Forelimb muscle (tissue), 1 donor: ENCODE results near the gene FSIP2. TPM values are rescaled to one million over a fixed set of nuclear protein-coding genes. Genes with fewer than 3 reads are reported as not detected.
"Not testable (repeated sequence)": the region's sequence is repeated elsewhere in the genome, so short reads cannot be mapped to it uniquely, and the experiment has no call there.

Source experiments
- DNase-seq: peaks from one replicate; pipeline ENCODE4 v3.0.0-alpha.2; 2013; ENCODE audit warnings: low read depth
- polyA plus RNA-seq: library from polyadenylated mRNA; unstranded; fragments of 120-200 nt; gene quantifications from one replicate; pipeline ENCODE4 v1.2.1, GENCODE V29; 2013; ENCODE audit not compliant: insufficient read length

The FSIP2 gene
- polyA plus RNA-seq, 1 donor = 0.89 TPM

GRCh38 chr2:185796758-185797157, 58.2 kb downstream of the FSIP2 start:
- no peak for DNase-seq

- no peak for DNase-seq
These were observed 64.3 kb downstream of the FSIP2 start for GRCh38 chr2:185802926-185803325.

- DNase-seq = no peak
These were observed 68.2 kb downstream of the FSIP2 start for GRCh38 chr2:185806783-185807182.

GRCh38 chr2:185807351-185807750, 68.7 kb downstream of the FSIP2 start:
- DNase-seq = no peak

- no peak for DNase-seq
These were observed 73.0 kb downstream of the FSIP2 start for GRCh38 chr2:185811580-185811979.

GRCh38 chr2:185813707-185814106, 75.1 kb downstream of the FSIP2 start:
- no peak for DNase-seq

GRCh38 chr2:185817991-185818390, 79.4 kb downstream of the FSIP2 start:
- DNase-seq = no peak

- DNase-seq = no peak
These were observed 82.9 kb downstream of the FSIP2 start for GRCh38 chr2:185821467-185821866.

- no peak for DNase-seq
These were observed 85.2 kb downstream of the FSIP2 start for GRCh38 chr2:185823773-185824172.

GRCh38 chr2:185825557-185825956, 87.0 kb downstream of the FSIP2 start:
- no peak for DNase-seq

- DNase-seq = no peak
These were observed 89.7 kb downstream of the FSIP2 start for GRCh38 chr2:185828326-185828725.

- no peak for DNase-seq
These were observed 95.3 kb downstream of the FSIP2 start for GRCh38 chr2:185833864-185834263.

- DNase-seq = no peak
These were observed 97.4 kb downstream of the FSIP2 start for GRCh38 chr2:185835974-185836373.

GRCh38 chr2:185854885-185855284, 116.3 kb downstream of the FSIP2 start:
- DNase-seq = no peak

GRCh38 chr2:185857691-185858090, 119.1 kb downstream of the FSIP2 start:
- DNase-seq = no peak

- DNase-seq = no peak
These were observed 120.9 kb downstream of the FSIP2 start for GRCh38 chr2:185859506-185859905.

- no peak for DNase-seq
These were observed 121.7 kb downstream of the FSIP2 start for GRCh38 chr2:185860321-185860720.

- no peak for DNase-seq
These were observed 124.2 kb downstream of the FSIP2 start for GRCh38 chr2:185862657-185863398.

- DNase-seq = not testable (repeated sequence)
These were observed 126.1 kb downstream of the FSIP2 start for GRCh38 chr2:185864468-185865260.

GRCh38 chr2:185875136-185875931, 136.7 kb downstream of the FSIP2 start:
- no peak for DNase-seq

- no peak for DNase-seq
These were observed 137.6 kb downstream of the FSIP2 start for GRCh38 chr2:185876234-185876633.

GRCh38 chr2:185880396-185880795, 141.8 kb downstream of the FSIP2 start:
- no peak for DNase-seq
